GM18858 (cell line): ENCODE measurements around the gene ZBTB7C.

ENCODE experiments used
- ATAC-seq: cut with Tn5 transposase; IDR thresholded peaks from one replicate; pipeline ENCODE4 v1.9.1; 2021; ENCODE audit not compliant: unreplicated experiment

The ZBTB7C gene

DNA sequence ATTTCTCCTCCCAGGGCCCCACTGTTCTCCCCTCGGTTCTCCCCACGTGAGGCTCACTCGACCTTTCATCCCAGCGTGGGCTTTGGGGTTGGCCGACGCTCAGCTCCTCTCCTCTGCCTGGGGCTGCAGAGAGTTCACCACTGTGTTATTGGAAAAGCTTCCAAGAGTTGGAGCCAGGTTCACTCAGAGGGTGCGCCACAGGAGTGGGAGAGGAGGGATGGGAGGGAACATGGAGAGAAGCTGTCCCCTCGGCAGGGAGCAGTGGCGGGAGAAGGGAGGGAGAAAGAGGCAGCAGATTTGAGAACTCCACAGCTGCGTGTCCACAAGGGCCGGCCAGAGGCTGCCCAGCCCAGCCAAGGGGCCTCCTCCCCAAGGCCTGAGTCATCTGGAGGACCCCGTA, 281.6 kb downstream of the ZBTB7C start:
- no peak for ATAC-seq

- ATAC-seq = no peak
These were observed 282.9 kb downstream of the ZBTB7C start for GRCh38 chr18:48126240-48126639.

DNA sequence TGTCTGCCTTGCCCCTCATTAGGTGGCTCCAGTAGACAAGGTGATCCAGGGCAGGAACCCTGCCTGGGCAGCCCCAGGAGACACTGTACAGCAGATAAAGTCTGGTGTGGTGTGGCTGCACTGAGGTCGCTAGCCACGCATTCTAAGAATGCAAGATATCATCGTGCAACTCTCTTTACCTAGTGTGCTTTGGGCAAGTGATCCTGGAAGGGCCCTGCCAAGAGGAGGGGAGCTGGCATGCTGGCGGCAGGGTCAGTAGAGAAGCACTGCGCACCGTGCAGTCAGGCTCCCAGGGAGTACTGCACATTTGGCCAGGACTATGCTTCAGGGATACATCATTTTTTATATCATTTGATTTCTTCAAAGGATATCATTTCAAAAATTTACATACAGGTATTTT, 283.5 kb downstream of the ZBTB7C start:
- ATAC-seq = no peak

GRCh38 chr18:48124857-48125626, 284.1 kb downstream of the ZBTB7C start:
- peak; percentile 68 for ATAC-seq

DNA sequence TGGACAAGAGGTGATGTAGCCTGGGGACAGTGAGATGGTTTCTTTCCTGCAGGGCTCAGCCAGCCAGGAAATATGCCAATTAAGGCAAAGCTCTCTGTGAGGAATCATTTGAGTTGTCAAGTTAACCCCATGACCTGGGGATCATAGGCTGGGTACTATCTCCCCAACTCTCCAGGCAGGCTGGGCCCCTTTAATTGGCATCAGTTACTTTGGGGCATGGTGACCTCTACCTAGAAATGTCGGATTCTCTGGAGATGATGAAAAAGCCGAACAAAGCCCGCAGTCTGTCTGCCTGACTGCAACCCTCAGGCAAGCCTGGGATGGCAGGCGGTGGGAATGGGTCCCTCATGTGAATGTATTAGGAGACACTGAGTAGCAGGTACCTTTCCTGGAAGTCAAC, 285.2 kb downstream of the ZBTB7C start:
- no peak for ATAC-seq

DNA sequence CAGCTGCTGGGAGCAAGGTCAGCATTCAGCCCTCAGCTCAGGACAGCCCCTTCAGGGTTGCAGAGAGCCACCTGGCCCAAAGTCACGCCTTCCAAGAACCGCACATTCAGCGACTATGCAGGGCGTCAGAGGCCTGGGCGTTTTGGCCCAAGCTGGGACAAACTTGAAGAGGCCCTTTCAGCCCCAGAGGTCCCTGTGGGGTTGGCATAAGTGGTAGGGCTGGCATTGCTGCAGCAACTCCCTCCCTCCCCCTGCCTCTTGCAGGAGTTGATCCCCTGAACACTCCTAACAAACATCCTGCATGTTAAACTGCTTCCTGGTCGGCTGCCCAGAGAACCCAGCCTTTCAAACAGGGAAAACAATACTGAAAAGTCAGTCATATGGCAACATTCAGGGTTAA, 285.9 kb downstream of the ZBTB7C start:
- no peak for ATAC-seq

DNA sequence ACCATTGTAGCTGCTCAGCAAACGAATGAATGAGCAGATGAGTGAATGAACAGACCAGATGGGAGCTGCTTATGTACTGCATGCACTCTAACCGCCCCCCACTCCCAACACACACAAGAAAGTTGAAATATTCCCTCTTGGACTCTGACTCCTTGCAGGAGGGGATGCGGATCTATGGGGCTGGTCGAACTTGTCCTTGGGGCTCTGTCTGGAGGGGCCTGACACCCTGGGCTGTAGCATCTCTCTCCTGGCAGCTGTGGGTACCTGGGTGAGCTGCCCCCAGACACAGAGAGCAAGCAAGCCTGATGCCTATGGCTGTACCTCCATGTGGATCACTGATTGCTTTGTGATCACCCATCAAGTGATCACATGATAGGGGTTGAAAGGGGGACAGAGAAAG, 286.4 kb downstream of the ZBTB7C start:
- no peak for ATAC-seq

DNA sequence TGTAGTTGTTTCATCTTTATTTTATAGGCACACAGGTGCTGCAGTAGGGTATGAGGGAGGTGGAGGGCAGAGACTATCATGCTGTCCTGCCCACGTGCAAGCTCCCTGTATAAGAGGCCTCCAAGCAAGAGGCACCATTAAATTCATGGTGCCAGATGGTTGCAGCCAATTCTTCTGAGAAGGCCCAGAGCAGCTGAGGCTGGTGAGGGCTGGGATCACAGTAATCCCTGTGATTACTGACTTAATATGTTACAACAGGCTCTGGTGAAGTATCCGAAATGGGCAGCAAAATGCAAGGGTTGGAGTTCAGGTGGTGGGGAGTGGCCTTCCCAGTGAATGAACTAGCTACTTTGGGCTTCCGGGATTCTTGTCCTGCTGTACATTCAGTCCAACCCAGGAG, 286.8 kb downstream of the ZBTB7C start:
- no peak for ATAC-seq

DNA sequence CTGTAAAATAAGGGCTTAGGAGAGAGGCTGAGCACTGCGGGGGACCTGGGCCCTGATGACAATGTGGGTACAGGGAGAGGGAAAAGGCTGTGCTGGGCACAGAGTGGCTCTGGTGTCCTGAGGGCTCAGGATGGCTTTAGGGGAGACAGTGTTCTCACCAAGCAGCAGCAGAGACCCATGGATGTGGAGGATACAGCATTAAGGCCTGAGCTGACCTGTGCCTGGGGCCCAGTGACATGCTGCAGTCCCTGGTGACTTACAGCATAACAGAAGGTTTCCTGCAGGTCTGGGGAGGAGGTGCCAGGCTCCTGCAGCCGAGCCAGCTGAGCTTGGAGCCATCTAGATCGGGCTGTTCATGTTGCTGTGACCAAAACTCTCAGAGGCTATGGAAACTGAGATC, 287.4 kb downstream of the ZBTB7C start:
- ATAC-seq = no peak

DNA sequence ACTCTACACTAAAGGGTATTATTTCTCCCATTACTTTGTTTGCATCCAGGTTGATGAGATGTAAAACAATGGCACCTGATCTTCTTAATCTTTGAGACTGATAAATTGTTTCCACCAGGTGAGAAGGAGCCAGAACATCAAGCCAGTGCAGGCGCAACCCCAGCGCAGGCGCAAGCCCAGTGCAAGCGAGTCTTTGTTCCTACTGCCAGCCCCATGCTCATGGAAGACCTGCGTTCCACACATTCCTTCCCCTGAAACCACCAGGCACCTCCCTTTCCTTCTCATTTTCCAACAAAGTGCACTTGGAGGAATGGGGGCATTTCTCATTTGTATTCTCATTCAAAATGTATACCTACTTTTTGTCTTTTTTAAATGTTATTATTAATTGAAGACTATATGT, 290.0 kb downstream of the ZBTB7C start:
- ATAC-seq = no peak

- no peak for ATAC-seq
These were observed 292.1 kb downstream of the ZBTB7C start for GRCh38 chr18:48116873-48117630.

GRCh38 chr18:48116017-48116416, 293.2 kb downstream of the ZBTB7C start:
- ATAC-seq = no peak

DNA sequence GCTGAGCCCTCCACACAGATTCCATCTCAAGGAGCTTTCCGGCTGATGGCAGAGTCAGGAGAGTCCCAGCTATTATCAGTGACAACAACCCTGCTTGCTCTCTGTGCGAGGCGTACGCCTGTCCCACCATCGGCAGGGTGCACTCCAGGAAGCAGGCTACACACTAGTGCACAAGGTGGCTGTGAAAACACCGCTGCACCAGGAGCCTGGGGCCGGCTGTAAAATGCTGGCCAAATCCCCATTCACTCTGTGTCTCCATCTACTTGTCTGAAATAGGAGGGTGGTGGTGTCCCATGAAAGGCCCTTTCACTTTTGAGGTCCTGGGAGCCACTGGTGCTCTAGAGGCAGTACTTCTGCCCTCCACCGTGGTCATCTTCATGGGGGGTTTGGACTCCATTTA, 295.5 kb downstream of the ZBTB7C start:
- no peak for ATAC-seq

- ATAC-seq = no peak
These were observed 297.6 kb downstream of the ZBTB7C start for GRCh38 chr18:48111587-48111986.

GRCh38 chr18:48110797-48111196, 298.4 kb downstream of the ZBTB7C start:
- no peak for ATAC-seq

DNA sequence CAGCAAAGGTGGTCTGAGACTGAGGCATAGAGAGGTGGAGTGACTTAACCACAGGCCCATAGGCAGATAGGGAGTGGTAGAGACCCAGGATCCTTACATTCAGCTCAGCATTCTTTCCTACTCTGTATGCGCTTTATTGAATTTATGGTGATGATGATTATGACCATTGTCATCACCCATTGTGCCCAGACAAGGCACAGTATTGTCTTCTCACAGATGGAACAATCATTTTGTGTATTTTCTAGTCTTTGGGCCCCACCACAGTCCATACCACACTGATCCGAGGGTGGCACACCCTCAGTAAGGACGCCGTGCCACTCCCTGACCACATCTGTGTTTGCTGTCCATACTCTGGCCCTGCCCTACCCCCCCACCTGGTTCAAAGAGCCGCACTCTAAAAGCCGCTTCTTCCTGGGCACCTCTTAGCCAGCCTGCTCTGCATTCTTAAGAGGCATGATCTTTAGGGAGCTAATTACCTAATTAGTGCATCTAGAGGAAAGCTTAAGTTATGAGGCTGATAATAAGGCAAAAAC, 299.2 kb downstream of the ZBTB7C start:
- ATAC-seq = no peak

DNA sequence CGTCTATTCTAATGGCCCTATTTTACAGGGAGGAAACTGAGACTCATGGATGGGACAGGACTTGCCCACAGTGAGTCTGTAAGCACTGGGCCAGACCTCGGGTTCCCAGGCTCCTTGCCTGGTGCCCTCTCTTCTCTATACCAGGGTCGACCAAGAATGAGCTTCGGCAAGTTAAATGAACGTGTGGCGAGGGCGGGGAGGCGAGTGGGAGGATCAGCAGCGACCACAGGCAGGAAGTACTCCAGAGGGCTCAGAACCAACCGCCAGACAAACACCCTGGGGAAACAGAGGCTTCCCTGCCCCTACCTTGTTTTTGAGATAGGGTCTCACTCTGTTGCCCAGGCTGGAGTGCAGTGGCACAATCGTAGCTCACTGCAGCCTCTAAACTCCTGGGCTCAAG, 301.0 kb downstream of the ZBTB7C start:
- no peak for ATAC-seq

GRCh38 chr18:48106976-48107781, 302.0 kb downstream of the ZBTB7C start:
- ATAC-seq = no peak

GRCh38 chr18:48106498-48106897, 302.7 kb downstream of the ZBTB7C start:
- ATAC-seq = no peak

GRCh38 chr18:48105317-48105716, 303.9 kb downstream of the ZBTB7C start:
- no peak for ATAC-seq

DNA sequence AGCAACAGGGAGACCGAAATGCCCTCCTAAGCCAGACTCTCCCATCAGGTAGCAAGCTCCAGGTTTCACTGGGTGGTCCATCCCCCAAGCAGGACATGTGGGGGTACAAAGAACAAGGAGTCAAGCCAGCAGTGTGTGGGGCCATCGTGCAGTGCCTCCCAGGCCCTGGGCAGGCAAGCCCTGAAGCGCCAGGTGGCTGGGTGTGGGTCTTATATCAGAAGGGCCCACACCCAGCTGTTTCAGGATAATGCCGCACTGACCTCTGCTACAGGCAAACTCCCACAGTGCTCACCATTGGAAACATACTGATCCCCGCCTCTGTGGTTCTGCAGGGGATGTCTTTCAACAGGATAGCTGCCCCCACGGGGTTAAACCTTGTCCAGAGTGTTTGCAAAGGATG, 304.5 kb downstream of the ZBTB7C start:
- no peak for ATAC-seq
